Mucosa of rectum (tissue), 2 donors: ENCODE data around the gene SNRK.

Source experiments
- H3K27ac ChIP-seq, 2 donors: one replicate each; pipeline ENCODE4 v1.7.0; 2013; ENCODE audit warnings: inconsistent platforms in 2 of 2, low read depth in 2 of 2, low read length in 2 of 2
- H3K27me3 ChIP-seq, 2 donors: one replicate each; pipeline ENCODE4 v1.7.0; 2013; ENCODE audit warnings: low read length in 2 of 2; ENCODE audit not compliant: control insufficient read depth in 2 of 2, insufficient read depth in 2 of 2
- H3K36me3 ChIP-seq, 2 donors: one replicate each; pipeline ENCODE4 v1.7.0; 2013; ENCODE audit warnings: low read length in 2 of 2; ENCODE audit not compliant: control insufficient read depth in 2 of 2, insufficient read depth in 2 of 2
- H3K4me1 ChIP-seq, 2 donors: one replicate each; pipeline ENCODE4 v1.7.0; 2013; ENCODE audit warnings: low read length in 2 of 2, mild to moderate bottlenecking in 1 of 2; ENCODE audit not compliant: control insufficient read depth in 2 of 2, insufficient read depth in 2 of 2
- H3K4me3 ChIP-seq, 2 donors: one replicate each; pipeline ENCODE4 v1.7.0; 2013; ENCODE audit warnings: low read length in 2 of 2
- H3K9ac ChIP-seq, 2 donors: one replicate each; pipeline ENCODE4 v1.7.0; 2013; ENCODE audit warnings: low read length in 2 of 2, low read depth in 1 of 2, mild to moderate bottlenecking in 1 of 2
- H3K9me3 ChIP-seq, 2 donors: one replicate each; pipeline ENCODE4 v1.7.0; 2013; ENCODE audit warnings: low read length in 2 of 2; ENCODE audit not compliant: control insufficient read depth in 2 of 2
- donor health status: healthy.
- donor health status: Normal muscosa, but diverticular disease.

The SNRK gene

DNA sequence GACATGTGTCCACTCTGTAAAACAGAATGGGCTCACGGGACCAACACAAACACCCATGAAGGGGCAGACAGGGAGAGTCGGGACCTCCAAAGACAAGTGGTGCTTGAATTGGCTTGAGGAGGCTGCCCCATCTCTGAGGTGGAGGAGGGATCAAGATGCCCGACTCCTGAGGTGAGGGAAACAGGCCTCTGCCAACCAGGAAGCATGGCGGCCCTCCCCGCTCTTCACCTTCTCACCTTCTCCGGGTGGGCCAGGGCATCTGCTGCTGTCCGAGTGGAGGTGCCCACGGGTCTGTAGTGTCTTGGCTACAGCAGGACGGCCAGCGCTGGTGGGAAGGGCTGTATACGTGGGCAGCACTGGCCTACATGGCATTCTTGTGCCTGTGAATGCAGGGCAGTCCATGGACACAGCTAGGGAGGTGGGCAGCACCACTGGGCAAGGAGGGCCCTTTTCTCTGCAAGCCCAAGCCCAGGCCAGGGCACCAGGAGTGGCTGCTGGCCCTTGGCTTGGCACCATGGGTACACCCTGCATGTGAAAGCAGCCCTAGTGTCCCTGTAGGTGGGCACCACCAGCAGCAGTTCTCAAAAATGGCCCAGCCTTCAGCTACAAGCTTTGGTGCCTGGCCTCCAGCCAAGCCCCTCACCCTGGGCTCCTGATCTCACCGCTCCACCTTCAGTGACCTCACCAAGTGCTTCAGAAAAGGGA lies 79.4 kb downstream of the SNRK start:
- Histone ChIP-seq H3K36me3 (peaks cover 0 to 6% of the 10 kb centered on the region in 2 donors), H3K4me1 (peaks cover 0 to 2% of the 10 kb centered on the region in 2 donors), H3K4me3 (no peak overlapping the region), H3K9ac (no peak overlapping the region), H3K27me3 (no peaks in the 10 kb centered on the region), H3K9me3 (no peaks in the 10 kb centered on the region), H3K27ac (no peak overlapping the region)

DNA sequence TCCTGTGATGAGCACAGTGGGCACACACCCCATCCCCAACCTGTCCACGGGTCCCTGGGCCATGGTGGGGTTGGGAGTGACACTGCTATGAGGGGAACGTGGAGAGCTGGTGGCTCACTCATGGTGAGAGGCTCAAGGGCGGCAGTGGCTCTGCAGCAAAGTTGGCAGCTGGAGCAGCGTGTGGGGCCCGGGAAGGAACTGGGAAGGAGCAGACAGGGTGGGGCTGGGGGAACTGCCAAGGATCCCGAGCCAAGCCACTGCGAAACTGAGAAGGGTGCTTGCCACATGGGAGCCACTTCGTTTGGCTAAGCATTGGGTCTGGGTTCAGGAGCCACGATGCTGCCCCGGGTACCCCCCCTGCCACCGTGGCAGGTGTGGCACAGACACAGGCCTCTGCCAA lies 80.1 kb downstream of the SNRK start:
- no peak overlapping the region for H3K27ac ChIP-seq
- no peaks in the 10 kb centered on the region for H3K9me3 ChIP-seq
- no peak overlapping the region for H3K9ac ChIP-seq
- peaks cover 0 to 2% of the 10 kb centered on the region in 2 donors for H3K4me1 ChIP-seq
- no peaks in the 10 kb centered on the region for H3K27me3 ChIP-seq
- H3K36me3 ChIP-seq = peaks cover 0 to 6% of the 10 kb centered on the region in 2 donors
- no peak overlapping the region for H3K4me3 ChIP-seq

DNA sequence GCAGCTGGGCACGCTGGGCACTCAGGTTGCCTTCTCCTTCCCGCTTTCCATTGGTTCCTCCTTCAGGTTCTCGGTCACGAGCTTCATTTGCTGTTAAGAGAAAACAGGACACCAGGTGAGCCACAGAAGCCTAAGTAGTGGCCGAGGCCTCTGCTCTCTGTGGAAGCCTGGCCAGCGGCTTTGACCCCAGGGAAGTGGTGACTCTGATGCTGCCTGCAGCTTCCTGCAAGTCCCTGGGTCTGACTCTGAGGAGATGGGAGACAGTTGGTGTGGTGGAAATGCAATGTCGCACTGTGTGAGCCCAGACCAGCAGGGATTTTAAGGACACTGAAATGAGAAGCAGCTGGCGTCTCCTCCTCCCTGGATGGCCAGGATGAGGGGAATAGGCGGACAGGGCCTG lies 80.5 kb downstream of the SNRK start:
- H3K27me3 ChIP-seq = no peaks in the 10 kb centered on the region
- H3K36me3 ChIP-seq = peaks cover 0 to 6% of the 10 kb centered on the region in 2 donors
- H3K9me3 ChIP-seq = no peaks in the 10 kb centered on the region
- H3K27ac ChIP-seq = no peak overlapping the region
- peaks cover 0 to 2% of the 10 kb centered on the region in 2 donors for H3K4me1 ChIP-seq
- H3K9ac ChIP-seq = no peak overlapping the region
- H3K4me3 ChIP-seq = no peak overlapping the region

GRCh38 chr3:43369404-43370292 lies 83.3 kb downstream of the SNRK start:
- no peak overlapping the region for H3K9ac ChIP-seq
- H3K4me3 ChIP-seq = no peak overlapping the region
- peaks cover 0 to 5% of the 10 kb centered on the region in 2 donors for H3K36me3 ChIP-seq
- peaks cover 0 to 2% of the 10 kb centered on the region in 2 donors for H3K4me1 ChIP-seq
- H3K9me3 ChIP-seq = no peaks in the 10 kb centered on the region
- no peaks in the 10 kb centered on the region for H3K27me3 ChIP-seq
- no peak overlapping the region for H3K27ac ChIP-seq

DNA sequence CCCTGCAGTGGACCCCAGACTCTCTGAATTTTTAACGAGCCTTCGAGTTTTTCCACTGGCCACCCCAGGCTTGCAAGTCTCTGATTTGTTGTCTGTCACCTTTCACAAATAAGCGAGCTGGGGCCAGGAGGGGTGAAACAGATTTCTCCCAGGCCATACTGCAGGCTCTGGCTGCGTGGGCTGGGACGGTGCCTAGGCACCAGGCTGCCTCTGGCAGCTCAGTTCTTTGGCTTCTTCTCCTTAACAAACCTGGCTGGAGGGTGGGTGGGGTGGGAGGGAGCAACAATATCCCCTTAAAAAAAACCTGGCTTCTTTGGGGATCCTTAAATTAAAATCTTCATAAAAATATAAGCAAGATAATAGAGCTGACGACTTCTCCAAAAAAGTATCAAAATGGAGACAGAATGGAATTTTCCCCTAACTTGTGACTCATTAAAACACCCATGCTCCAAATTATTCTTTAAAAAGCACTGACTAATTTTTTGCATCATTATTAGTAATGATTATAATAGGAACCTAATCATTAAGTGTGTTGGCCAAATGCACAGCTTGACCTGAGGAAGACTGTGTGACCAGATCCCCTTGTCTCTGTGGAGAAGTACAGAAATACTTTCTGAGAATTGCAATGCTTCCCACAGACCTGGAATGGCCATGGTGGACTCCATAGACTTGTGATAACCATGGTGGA lies 84.1 kb downstream of the SNRK start:
- no peak overlapping the region for H3K4me3 ChIP-seq
- no peaks in the 10 kb centered on the region for H3K27me3 ChIP-seq
- no peak overlapping the region for H3K9ac ChIP-seq
- no peaks in the 10 kb centered on the region for H3K9me3 ChIP-seq
- H3K4me1 ChIP-seq = peaks cover 0 to 2% of the 10 kb centered on the region in 2 donors
- H3K27ac ChIP-seq = no peak overlapping the region
- no peaks in the 10 kb centered on the region for H3K36me3 ChIP-seq

GRCh38 chr3:43371494-43371893 lies 85.2 kb downstream of the SNRK start:
- no peak overlapping the region for H3K27ac ChIP-seq
- no peaks in the 10 kb centered on the region for H3K36me3 ChIP-seq
- H3K9me3 ChIP-seq = no peaks in the 10 kb centered on the region
- H3K27me3 ChIP-seq = no peaks in the 10 kb centered on the region
- H3K4me3 ChIP-seq = no peak overlapping the region
- peaks cover 0 to under 1% of the 10 kb centered on the region in 2 donors for H3K4me1 ChIP-seq
- H3K9ac ChIP-seq = no peak overlapping the region

- H3K27me3 ChIP-seq = no peaks in the 10 kb centered on the region
- H3K9ac ChIP-seq = no peak overlapping the region
Observed at GRCh38 chr3:43372007-43372740, 85.8 kb downstream of the SNRK start.

DNA sequence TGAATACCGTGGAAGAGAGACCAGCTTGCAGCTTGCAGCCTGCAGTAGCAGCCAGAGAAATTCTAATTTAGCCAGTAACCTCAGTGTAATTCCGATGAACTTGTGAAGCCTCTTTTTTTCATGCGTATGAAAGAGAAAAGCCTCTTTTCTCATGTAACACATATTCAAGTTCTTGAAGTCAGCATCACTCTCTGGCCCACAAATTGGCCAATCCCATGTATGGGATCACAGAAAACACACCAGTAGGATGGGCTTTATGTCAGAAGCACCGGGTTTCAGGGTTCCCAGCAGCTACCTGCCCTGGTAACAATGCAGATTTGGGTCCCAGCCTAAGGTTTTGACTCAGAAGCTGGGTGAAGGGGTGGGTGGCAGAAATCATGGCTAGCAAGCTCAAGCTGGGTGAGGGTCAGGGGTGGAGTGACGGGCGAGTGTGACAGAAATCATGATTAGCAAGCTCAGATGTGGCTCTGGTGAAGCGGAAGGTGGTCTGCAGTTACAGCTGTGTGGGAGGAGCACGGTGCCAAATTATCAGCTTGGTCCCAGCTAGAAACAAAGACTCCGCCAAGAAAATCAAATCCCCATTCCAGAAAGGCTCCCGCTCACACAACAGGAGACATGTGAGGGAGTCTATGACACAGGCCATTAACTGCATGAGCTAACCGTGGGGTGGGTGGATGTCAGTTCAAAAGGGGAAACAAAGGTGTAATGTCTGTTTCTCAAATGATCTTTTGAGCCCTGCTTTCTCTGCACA lies 86.6 kb downstream of the SNRK start:
- Histone ChIP-seq H3K27ac (no peak overlapping the region), H3K4me3 (no peak overlapping the region), H3K4me1 (no peaks in the 10 kb centered on the region), H3K9ac (no peak overlapping the region), H3K36me3 (no peaks in the 10 kb centered on the region), H3K9me3 (no peaks in the 10 kb centered on the region), H3K27me3 (no peaks in the 10 kb centered on the region)

More at GRCh38 chr3:43372007-43372740, 85.8 kb downstream of the SNRK start:
- Histone ChIP-seq H3K9me3 (no peaks in the 10 kb centered on the region), H3K4me3 (no peak overlapping the region), H3K27ac (no peak overlapping the region), H3K4me1 (no peaks in the 10 kb centered on the region), H3K36me3 (no peaks in the 10 kb centered on the region)

DNA sequence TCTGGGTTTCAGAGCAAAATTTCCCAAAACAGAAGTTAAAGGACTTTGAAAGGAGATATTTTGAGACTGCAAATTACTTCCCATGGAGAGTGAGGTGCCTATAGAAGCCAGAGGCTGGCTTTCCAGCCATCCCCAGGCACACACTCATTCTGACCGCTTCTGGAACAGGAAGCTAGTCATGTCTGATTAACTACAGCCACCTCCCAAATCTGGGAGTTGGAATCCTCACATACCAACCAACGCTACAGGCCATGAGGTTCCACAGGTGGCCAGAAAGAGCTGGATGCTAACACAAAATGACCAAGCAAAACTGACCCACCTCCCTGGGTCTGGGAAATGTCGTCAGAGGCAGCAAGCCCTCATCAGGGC lies 87.2 kb downstream of the SNRK start:
- Histone ChIP-seq H3K36me3 (no peaks in the 10 kb centered on the region), H3K4me3 (no peak overlapping the region), H3K9me3 (no peaks in the 10 kb centered on the region), H3K4me1 (no peaks in the 10 kb centered on the region), H3K27me3 (no peaks in the 10 kb centered on the region), H3K9ac (no peak overlapping the region), H3K27ac (no peak overlapping the region)
